ENCODE results near the gene NDUFB10.

DNA sequence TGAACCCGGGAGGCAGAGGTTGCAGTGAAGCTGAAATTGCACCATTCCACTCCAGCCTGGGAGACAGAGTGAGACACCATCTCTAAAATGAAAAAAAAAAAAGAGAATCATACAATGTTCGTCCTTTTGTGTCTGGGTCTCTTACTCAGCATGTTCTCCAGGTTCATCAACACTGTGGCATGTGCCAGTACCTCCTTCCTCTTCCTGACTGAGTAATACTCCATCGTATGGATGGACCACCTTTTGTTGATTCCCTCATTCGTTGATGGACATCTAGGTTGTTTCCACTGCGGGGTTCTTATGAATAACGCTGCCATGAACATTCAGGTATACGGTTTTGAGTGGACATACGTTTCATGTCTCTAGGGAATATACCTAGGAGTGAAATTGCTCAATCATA lies 37.0 kb upstream of the NDUFB10 start:
- no peak for TF ChIP-seq EP300 (IDR thresholded peaks at IDR 0.05)
- TF ChIP-seq POLR2A (IDR thresholded peaks at IDR 0.05) = no peak
